Measurements from ENCODE around the gene GRIK4. TPM values are rescaled to one million over a fixed set of nuclear protein-coding genes. Genes with fewer than 3 reads are reported as not detected.

GRIK4 gene
- total and polyA plus RNA-seq, 9 of the 15 experiments (the other 6 are each of a cell fraction or from before 2014, with no cell fraction given): not detected

DNA sequence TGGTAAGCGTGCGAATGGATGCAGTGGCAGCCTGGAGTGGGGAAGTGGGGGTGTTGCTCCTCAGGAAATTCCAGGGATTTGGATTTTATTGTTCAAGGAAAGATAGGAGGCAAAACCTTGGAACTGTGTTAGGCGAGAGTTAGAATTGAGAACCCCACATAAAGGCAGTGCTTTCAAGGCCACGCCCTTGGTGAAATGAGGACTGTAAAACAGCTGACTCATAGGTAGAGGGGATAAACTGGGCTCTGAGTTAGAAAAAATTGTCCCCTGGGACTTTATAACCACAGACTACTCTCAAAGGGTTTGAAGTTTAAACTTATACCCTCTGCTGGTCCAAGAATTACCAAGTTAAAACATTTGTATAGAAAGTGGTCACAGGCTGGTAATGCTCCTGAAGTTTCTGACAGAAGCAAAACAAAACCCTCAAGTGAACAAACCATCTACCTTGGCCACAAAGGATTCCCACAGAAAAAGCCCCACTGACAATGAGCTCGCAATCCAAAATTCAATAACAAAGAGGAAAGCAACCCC lies 262.0 kb downstream of the GRIK4 start (continued):
- TF ChIP-seq BCLAF1 (IDR thresholded peaks at IDR 0.05; ENCODE audit: borderline replicate concordance in 1 of 2, control insufficient read depth in 1 of 2, low read depth in 2 of 2, low read length in 1 of 2): no peak
- TF ChIP-seq ESRRA (IDR thresholded peaks at IDR 0.05; ENCODE audit: borderline replicate concordance, low read depth): no peak
- no peak for TF ChIP-seq RBM34 (IDR thresholded peaks at IDR 0.05; ENCODE audit: borderline replicate concordance, insufficient read depth, low read length)
- TF ChIP-seq RBM17 (IDR thresholded peaks at IDR 0.05; ENCODE audit: borderline replicate concordance, low read depth, low read length): no peak
- no peak for TF ChIP-seq SRSF3 (IDR thresholded peaks at IDR 0.05; ENCODE audit: insufficient read depth, low read length)
- no peak for TF ChIP-seq PTBP1 (IDR thresholded peaks at IDR 0.05; ENCODE audit: low read depth, low read length)
- no peak for TF ChIP-seq ZNF253 (CRISPR knock-in tag; conservative IDR thresholded peaks at IDR 0.05)
- no peak for TF ChIP-seq ZNF75A (CRISPR knock-in tag; IDR thresholded peaks at IDR 0.05)
- TF ChIP-seq ZNF121 (CRISPR knock-in tag; conservative IDR thresholded peaks at IDR 0.05): no peak
- TF ChIP-seq IRF9 (tag; IDR thresholded peaks at IDR 0.05): no peak

Data from K562 (cell line).